ENCODE results near the gene USP37. TPM values are rescaled to one million over a fixed set of nuclear protein-coding genes. Genes with fewer than 3 reads are reported as not detected.

USP37 gene
- total RNA-seq, 3 donors from 2014 or later, result 6.9 to 24.6 (median 14.4) TPM

DNA sequence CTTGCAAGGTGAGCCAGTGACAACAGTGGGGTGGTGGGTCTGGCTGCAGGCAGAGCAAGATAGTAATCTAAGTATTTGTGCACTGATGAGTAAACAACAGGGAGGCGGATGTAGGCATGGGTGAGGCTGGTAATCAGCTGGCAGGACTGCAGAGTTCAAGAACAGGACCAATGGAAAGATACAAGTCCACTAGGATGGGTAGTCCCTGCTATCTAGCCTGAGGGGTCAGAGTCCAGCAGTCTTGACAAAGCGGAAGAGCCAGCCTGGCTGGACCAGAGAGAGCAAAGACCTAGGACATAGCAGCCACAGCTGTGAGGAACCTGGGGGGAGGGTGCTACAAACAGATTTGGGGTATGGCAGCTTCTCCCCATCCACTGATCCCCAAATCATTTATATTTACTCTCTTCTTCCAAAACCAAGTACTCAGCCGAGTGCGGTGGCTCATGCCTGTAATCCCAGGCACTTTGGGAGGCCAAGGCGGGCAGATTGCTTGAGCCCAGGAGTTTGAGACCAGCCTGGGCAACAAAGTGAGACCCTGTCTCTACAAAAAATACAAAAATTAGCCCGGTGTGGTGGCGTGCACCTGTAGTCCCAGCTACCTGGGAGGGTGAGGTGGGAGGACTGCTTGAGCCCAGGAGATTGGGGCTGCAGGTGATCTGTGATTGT, 123.3 kb downstream of the USP37 start:
- no peak overlapping the region for H3K4me3 ChIP-seq
- no peaks in the 10 kb centered on the region for H3K27me3 ChIP-seq
- no peaks in the 10 kb centered on the region for H3K36me3 ChIP-seq
- intact Hi-C loops (cut with DNase I; ENCODE audit: low total_unique reads), result no loop called here
- H3K27ac ChIP-seq, result no peak overlapping the region
- no peaks in the 10 kb centered on the region for H3K9me3 ChIP-seq
- TF ChIP-seq POLR2AphosphoS5 (IDR thresholded peaks at IDR 0.05), result no peak
- no peak for TF ChIP-seq CTCF (IDR thresholded peaks at IDR 0.05)
- no peak for TF ChIP-seq POLR2A (IDR thresholded peaks at IDR 0.05)
- H3K4me1 ChIP-seq, result no peaks in the 10 kb centered on the region
- DNase-seq (ENCODE audit: low spot score in 2 of 2), result peak in 1 of 2 donors; percentile 23

- TF ChIP-seq POLR2A (IDR thresholded peaks at IDR 0.05) (no peak), CTCF (IDR thresholded peaks at IDR 0.05) (no peak), POLR2AphosphoS5 (IDR thresholded peaks at IDR 0.05) (no peak)
- intact Hi-C loops (cut with DNase I; ENCODE audit: low total_unique reads), result no loop called here
- no peaks in the 10 kb centered on the region for H3K4me1 ChIP-seq
- no peak overlapping the region for H3K4me3 ChIP-seq
- H3K36me3 ChIP-seq, result no peaks in the 10 kb centered on the region
- H3K27me3 ChIP-seq, result no peaks in the 10 kb centered on the region
- DNase-seq (ENCODE audit: low spot score in 2 of 2), result no peak
- no peaks in the 10 kb centered on the region for H3K9me3 ChIP-seq
- H3K27ac ChIP-seq, result no peak overlapping the region
Observed at GRCh38 chr2:218438596-218438995, 129.6 kb downstream of the USP37 start.

- no peaks in the 10 kb centered on the region for H3K4me1 ChIP-seq
- H3K9me3 ChIP-seq, result no peaks in the 10 kb centered on the region
- DNase-seq (ENCODE audit: low spot score in 2 of 2), result no peak
- TF ChIP-seq CTCF (IDR thresholded peaks at IDR 0.05) (no peak), POLR2A (IDR thresholded peaks at IDR 0.05) (no peak), POLR2AphosphoS5 (IDR thresholded peaks at IDR 0.05) (no peak)
- H3K4me3 ChIP-seq, result no peak overlapping the region
- H3K36me3 ChIP-seq, result no peaks in the 10 kb centered on the region
- no peak overlapping the region for H3K27ac ChIP-seq
- H3K27me3 ChIP-seq, result no peaks in the 10 kb centered on the region
- intact Hi-C loops (cut with DNase I; ENCODE audit: low total_unique reads), result no loop called here
Observed at GRCh38 chr2:218437969-218438368, 130.2 kb downstream of the USP37 start.

DNA sequence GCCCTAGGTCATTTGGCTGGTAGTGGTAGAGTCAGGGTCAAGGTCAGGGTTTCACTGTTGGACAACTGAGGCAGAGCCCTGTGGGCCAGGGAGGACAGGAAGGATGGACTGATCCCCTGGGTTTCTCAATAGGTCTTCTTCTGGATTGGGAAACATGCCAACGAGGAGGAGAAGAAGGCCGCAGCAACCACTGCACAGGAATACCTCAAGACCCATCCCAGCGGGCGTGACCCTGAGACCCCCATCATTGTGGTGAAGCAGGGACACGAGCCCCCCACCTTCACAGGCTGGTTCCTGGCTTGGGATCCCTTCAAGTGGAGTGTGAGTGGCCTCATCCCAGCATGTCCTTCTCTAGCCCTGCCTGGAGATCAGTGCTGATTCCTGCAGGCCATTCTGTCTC, 131.2 kb downstream of the USP37 start:
- TF ChIP-seq POLR2AphosphoS5 (IDR thresholded peaks at IDR 0.05) (no peak), CTCF (IDR thresholded peaks at IDR 0.05) (no peak), POLR2A (IDR thresholded peaks at IDR 0.05) (no peak)
- Histone ChIP-seq H3K27ac (no peak overlapping the region), H3K4me3 (no peak overlapping the region), H3K36me3 (no peaks in the 10 kb centered on the region), H3K27me3 (no peaks in the 10 kb centered on the region), H3K4me1 (no peaks in the 10 kb centered on the region), H3K9me3 (no peaks in the 10 kb centered on the region)
- intact Hi-C loops (cut with DNase I; ENCODE audit: low total_unique reads), result no loop called here
- no peak for DNase-seq (ENCODE audit: low spot score in 2 of 2)

GRCh38 chr2:218435003-218435982, 132.9 kb downstream of the USP37 start:
- no peaks in the 10 kb centered on the region for H3K36me3 ChIP-seq
- H3K27ac ChIP-seq, result no peak overlapping the region
- TF ChIP-seq POLR2AphosphoS5 (IDR thresholded peaks at IDR 0.05), result no peak
- no peak for TF ChIP-seq POLR2A (IDR thresholded peaks at IDR 0.05)
- no peak for TF ChIP-seq CTCF (IDR thresholded peaks at IDR 0.05)
- intact Hi-C loops (cut with DNase I; ENCODE audit: low total_unique reads), result no loop called here
- no peak for DNase-seq (ENCODE audit: low spot score in 2 of 2)
- H3K4me3 ChIP-seq, result no peak overlapping the region
- H3K27me3 ChIP-seq, result no peaks in the 10 kb centered on the region
- H3K9me3 ChIP-seq, result no peaks in the 10 kb centered on the region
- no peaks in the 10 kb centered on the region for H3K4me1 ChIP-seq

Data from breast epithelium (tissue), 4 donors.